GM19025 (cell line): ENCODE results near the gene PRKCA.
"Not testable (repeated sequence)": the region's sequence is repeated elsewhere in the genome, so short reads cannot be mapped to it uniquely, and the experiment has no call there.

Experiments
- ATAC-seq: cut with Tn5 transposase; IDR thresholded peaks from one replicate; pipeline ENCODE4 v1.9.1; 2021; ENCODE audit warnings: mild to moderate bottlenecking, low read depth, moderate library complexity; ENCODE audit not compliant: unreplicated experiment

Gene PRKCA

GRCh38 chr17:66322764-66323163, 20.4 kb downstream of the PRKCA start:
- ATAC-seq = no peak

GRCh38 chr17:66324381-66325004, 22.1 kb downstream of the PRKCA start:
- not testable (repeated sequence) for ATAC-seq

GRCh38 chr17:66326476-66327047, 24.1 kb downstream of the PRKCA start:
- ATAC-seq = no peak

GRCh38 chr17:66330646-66331037, 28.2 kb downstream of the PRKCA start:
- ATAC-seq = no peak

- ATAC-seq = no peak
These were observed 28.8 kb downstream of the PRKCA start for GRCh38 chr17:66331038-66331816.

- no peak for ATAC-seq
These were observed 33.4 kb downstream of the PRKCA start for GRCh38 chr17:66335797-66336196.

- ATAC-seq = no peak
These were observed 34.9 kb downstream of the PRKCA start for GRCh38 chr17:66337268-66337667.

- ATAC-seq = no peak
These were observed 35.6 kb downstream of the PRKCA start for GRCh38 chr17:66337866-66338485.

GRCh38 chr17:66338937-66339336, 36.5 kb downstream of the PRKCA start:
- ATAC-seq = no peak

GRCh38 chr17:66339561-66339960, 37.1 kb downstream of the PRKCA start:
- ATAC-seq = no peak

- no peak for ATAC-seq
These were observed 38.3 kb downstream of the PRKCA start for GRCh38 chr17:66340720-66341119.

- no peak for ATAC-seq
These were observed 39.0 kb downstream of the PRKCA start for GRCh38 chr17:66341462-66341861.

- ATAC-seq = not testable (repeated sequence)
These were observed 39.9 kb downstream of the PRKCA start for GRCh38 chr17:66342263-66342662.

- no peak for ATAC-seq
These were observed 41.2 kb downstream of the PRKCA start for GRCh38 chr17:66343531-66344078.

- ATAC-seq = no peak
These were observed 42.1 kb downstream of the PRKCA start for GRCh38 chr17:66344473-66344872.

GRCh38 chr17:66345264-66345663, 42.9 kb downstream of the PRKCA start:
- no peak for ATAC-seq

GRCh38 chr17:66345949-66346638, 43.7 kb downstream of the PRKCA start:
- ATAC-seq = not testable (repeated sequence)

GRCh38 chr17:66347661-66348514, 45.5 kb downstream of the PRKCA start:
- no peak for ATAC-seq

GRCh38 chr17:66348584-66349165, 46.3 kb downstream of the PRKCA start:
- ATAC-seq = no peak
